22Rv1 (cell line): ENCODE results near the gene NSMCE1.

Source experiments
- H3K27ac ChIP-seq: fragments of 450-650 bp; 2 replicates; pipeline ENCODE4 v1.5.1; 2017
- CTCF ChIP-seq: fragments of 450-650 bp; IDR thresholded peaks from 2 replicates; pipeline ENCODE4 v1.5.1; 2017; ENCODE audit warnings: mild to moderate bottlenecking
- ZFX ChIP-seq: fragments of 450-650 bp; IDR thresholded peaks from 2 replicates; pipeline ENCODE4 v1.6.1; 2017; ENCODE audit warnings: antibody characterized with exemption, borderline replicate concordance

The NSMCE1 gene

GRCh38 chr16:27239906-27240655 lies 28.5 kb downstream of the NSMCE1 start:
- no peak for TF ChIP-seq CTCF
- no peak for TF ChIP-seq ZFX
- H3K27ac ChIP-seq = no peak overlapping the region

GRCh38 chr16:27239026-27239425 lies 29.5 kb downstream of the NSMCE1 start:
- TF ChIP-seq CTCF = no peak
- TF ChIP-seq ZFX = no peak
- no peak overlapping the region for H3K27ac ChIP-seq

- TF ChIP-seq CTCF (no peak), ZFX (no peak)
- H3K27ac ChIP-seq = no peak overlapping the region
These were observed 30.0 kb downstream of the NSMCE1 start for GRCh38 chr16:27238591-27238990.

- TF ChIP-seq ZFX (no peak), CTCF (no peak)
- no peak overlapping the region for H3K27ac ChIP-seq
These were observed 30.5 kb downstream of the NSMCE1 start for GRCh38 chr16:27238016-27238587.

GRCh38 chr16:27237219-27238015 lies 31.2 kb downstream of the NSMCE1 start:
- H3K27ac ChIP-seq = no peak overlapping the region
- no peak for TF ChIP-seq ZFX
- TF ChIP-seq CTCF = no peak

GRCh38 chr16:27236635-27237218 lies 31.8 kb downstream of the NSMCE1 start:
- TF ChIP-seq CTCF (no peak), ZFX (no peak)
- H3K27ac ChIP-seq = no peak overlapping the region

- H3K27ac ChIP-seq = no peak overlapping the region
- TF ChIP-seq ZFX (no peak), CTCF (no peak)
These were observed 32.7 kb downstream of the NSMCE1 start for GRCh38 chr16:27235938-27236245.
